IPS-18c (cell line): ENCODE measurements around the gene DLG2.
"Not testable (repeated sequence)": the region's sequence is repeated elsewhere in the genome, so short reads cannot be mapped to it uniquely, and the experiment has no call there.

Experiments used
- H3K4me3 ChIP-seq: 2 replicates; pipeline ENCODE4 v1.7.0; 2013; ENCODE audit warnings: low read depth, mild to moderate bottlenecking, low read length, moderate library complexity; ENCODE audit not compliant: insufficient read depth
- H3K9me3 ChIP-seq: one replicate; pipeline ENCODE4 v1.6.1; 2013; ENCODE audit warnings: mild to moderate bottlenecking, low read length, moderate library complexity; ENCODE audit not compliant: control insufficient read depth, insufficient read depth

The DLG2 gene

DNA sequence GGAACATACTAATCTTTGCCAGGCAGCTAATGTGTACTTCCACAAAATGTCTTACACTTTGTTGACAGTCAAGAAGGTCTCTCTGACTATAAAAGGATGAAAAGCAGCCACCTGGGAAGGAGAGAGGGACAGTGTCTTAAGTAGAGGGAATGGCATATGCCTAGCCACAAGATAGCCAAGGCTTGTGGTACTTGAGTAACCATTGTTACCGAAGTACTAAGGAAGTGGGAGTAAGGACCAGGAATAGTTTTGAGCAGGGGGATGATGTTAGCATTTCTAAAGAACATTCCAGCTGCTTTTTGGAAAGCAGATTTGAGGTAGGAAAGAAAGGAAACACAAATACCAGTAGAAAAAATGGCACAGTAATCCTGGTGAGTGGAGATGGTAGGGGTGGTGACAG, 24.0 kb upstream of the DLG2 start:
- Histone ChIP-seq H3K9me3 (no peaks in the 10 kb centered on the region), H3K4me3 (no peak overlapping the region)

DNA sequence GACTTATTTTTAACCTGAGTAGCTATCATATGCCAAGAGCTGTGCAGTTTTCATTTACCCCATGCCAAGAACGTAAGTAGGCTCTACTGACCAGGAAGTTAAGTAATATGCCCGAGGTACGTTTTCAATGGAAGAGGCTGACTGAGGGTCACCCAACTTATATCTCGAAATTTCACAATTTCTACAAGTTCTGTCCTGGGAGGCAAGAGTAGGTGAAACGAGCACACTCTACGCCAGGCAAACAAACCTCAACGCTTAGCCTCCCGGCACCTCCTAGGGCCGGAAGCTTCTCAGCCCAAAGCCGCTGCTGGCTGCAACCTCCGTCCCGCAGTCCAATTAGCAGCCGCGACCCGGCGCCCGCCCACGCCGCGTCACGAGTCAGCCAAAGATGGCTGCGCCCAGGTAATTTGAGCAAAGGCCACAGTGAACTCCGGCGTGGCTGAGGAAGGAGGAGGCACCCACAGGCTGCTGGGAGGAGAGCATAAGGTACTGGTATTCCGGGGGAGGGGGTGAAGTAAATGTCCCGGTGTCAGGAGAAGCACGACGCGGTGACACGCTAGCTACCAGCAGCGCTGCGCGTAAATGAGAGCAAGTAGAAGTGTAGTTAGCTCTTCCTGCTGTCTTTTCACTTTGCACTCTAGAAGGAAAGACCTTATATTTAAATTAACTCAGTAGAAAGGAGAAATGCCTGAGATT, 20.6 kb upstream of the DLG2 start, which contains the start of gene TMEM126A:
Gene TMEM126A (plus strand): TSS at position 364 of the 696 bp plus-strand sequence. CDS start 2,289 bp downstream, outside the sequence.
- no peaks in the 10 kb centered on the region for H3K9me3 ChIP-seq
- peak within 1 kb of the TSS; percentile 77 for H3K4me3 ChIP-seq

DNA sequence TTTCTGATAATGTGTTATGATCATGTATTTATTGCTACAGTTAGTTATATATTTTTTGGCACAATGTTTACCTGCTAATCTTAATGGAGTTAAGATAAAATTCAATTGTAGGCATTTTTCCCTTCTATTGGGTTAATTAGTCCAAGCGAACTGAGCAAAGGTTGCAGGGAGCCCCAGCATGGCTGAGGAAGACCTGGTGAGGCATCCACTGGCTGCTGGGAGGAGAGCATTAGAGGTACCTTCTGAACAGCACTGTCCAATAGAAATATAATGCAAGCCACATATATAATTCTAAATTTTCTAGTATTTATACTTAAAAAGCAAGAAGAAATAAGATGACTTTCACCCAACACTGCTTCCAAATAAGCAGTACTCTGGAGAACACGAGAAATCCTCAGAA, 19.9 kb upstream of the DLG2 start:
- Histone ChIP-seq H3K9me3 (no peaks in the 10 kb centered on the region), H3K4me3 (peak overlapping the region; percentile 77)

DNA sequence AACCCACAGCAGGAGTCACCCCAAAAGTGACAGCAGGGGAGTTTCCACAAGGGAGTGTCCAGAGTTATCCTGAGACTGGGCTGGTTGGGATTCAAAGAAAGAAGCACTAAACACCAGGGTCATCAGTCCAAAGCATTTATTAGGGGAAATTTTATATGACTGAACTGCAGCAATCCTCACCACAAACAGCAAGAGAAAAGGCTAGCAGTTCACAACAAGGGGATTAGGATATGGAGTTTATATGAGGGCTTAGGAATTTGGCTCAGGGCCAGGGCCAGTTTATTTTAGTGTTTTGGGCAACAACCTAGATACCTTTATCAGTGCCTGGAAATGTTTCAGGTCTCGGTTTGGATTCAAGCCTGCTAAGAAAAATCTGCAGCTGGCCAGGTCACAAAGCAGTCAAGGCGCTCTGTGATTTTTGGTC, 16.1 kb upstream of the DLG2 start:
- H3K9me3 ChIP-seq = no peaks in the 10 kb centered on the region
- no peak overlapping the region for H3K4me3 ChIP-seq

DNA sequence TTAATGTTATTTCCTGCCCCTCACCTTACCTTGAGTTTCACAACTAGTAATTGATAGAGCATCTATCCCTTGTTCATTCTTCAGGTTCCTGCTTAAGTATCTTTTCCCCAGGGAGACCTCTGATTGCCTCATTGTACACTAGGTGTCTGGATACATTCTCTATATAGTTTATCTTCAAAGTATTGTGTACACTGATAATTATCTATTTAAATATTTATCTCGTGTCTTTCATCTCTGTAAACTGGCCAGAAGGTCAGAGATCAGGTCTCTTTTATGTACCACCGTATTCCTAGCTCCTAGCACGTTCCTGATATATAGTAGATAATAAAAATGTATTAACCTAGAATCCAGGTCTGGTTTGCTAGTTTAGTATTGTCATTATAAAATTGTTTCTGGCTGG, 7.6 kb upstream of the DLG2 start:
- H3K9me3 ChIP-seq = no peaks in the 10 kb centered on the region
- H3K4me3 ChIP-seq = no peak overlapping the region

DNA sequence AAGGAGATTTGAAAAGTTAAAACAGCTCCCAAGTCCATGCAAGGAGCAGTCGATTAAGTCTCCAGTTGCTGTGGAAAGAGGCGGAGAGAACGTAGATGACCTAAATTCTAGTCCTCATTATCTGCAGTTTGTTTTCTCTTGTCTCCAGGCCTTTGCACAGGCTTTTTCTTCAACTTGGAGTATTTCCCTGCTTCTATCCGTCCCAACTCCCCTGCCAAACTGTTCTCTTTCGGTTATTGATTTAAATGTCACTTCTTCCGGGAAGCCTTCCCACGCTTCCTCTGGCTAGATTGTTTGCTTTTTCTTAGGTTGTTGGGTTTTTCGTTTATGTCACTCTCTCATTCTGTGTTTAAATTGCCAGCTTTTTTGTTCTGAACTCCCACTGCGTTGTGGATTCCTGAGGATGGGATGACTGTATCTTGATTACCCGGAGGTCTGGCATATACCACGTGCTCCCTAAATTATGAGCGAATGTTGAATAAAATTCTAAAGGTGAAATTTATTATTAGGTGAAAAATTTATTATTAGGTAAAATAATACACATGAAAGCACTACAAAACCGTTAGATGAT, 1.7 kb upstream of the DLG2 start:
- Histone ChIP-seq H3K9me3 (no peaks in the 10 kb centered on the region), H3K4me3 (peak overlapping the region; percentile 82)

DNA sequence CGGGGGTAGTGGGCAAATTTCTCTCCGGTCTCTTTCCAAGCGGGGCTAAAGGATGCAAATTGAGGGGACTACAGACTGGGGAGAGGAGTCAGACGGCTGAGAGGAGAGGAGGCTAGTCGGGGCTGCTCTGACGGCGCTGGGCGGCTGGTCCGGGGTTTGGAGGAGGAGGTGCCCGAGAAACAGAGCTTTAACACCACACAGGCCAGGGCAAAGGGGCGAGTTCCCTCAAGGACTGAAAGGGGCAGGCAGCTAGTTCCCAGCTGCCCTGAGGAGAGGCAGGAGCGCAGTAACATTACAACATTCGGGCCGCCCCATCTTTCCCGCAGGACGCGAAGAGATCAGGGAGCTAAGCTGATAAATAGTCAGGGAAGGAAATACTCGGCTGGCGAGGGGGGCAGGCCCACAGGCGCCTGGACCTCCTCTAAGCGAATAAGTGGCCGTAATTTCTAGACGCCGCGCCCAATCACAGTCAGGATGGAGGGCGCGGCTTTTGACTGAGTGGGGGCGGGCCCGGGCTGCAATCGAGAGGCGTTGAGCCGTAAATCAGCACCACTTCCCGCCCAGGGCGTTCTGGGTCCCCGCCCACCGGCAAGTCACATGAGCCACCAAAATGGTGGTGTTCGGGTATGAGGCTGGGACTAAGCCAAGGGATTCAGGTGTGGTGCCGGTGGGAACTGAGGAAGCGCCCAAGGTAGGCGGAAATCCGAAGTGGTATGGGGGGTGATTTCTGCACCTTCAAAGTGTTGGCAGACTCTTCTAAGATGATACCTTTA, 1.0 kb upstream of the DLG2 start, which contains the start of gene TMEM126B:
Gene TMEM126B (plus strand): TSS at position 596 of the 773 bp plus-strand sequence. CDS start 15 bp downstream, at position 611.
- peak within 1 kb of the TSS; percentile 87 for H3K4me3 ChIP-seq
- no peaks in the 10 kb centered on the region for H3K9me3 ChIP-seq

DNA sequence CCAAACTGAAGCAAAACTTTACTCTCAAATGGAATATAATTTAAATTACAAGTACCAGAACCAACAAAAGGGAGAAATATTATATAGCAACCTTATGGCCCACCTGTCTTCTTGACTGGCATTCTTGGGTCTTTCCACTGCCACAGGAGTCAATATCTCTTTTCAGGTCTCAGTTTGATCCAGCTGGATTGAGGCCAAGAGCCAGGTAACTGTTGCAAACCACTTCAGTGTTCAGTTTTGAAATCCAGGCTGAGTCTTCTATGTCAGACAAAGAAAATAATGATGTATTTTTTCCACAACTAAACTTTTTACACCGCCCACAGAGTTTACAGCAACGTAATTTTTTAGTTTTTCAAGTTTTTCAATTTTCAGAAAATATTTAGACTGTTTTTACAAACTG, 648 bp downstream of the DLG2 start:
- Histone ChIP-seq H3K4me3 (no peak overlapping the region; the same call in 1 of the 2 replicates), H3K9me3 (no peaks in the 10 kb centered on the region)

DNA sequence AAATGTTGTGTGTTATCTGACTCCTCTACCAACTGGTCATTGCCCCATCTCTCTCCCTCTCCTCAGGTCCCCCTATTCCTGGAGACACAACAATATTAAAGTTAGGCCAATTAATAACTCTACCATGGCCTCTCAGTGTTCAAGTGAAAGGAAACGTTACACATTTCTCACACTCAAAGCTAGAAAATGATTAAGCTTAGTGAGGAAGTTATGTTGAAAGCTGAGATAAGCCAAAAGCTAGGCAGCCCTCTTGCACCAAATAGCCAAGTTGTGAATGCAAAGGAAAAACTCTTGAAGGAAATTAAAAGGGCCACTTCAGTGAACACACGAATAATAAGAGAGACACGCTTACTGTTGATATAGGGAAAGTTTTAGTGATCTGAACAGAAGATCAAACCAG, 6.9 kb downstream of the DLG2 start:
- Histone ChIP-seq H3K4me3 (no peak overlapping the region), H3K9me3 (no peaks in the 10 kb centered on the region)

DNA sequence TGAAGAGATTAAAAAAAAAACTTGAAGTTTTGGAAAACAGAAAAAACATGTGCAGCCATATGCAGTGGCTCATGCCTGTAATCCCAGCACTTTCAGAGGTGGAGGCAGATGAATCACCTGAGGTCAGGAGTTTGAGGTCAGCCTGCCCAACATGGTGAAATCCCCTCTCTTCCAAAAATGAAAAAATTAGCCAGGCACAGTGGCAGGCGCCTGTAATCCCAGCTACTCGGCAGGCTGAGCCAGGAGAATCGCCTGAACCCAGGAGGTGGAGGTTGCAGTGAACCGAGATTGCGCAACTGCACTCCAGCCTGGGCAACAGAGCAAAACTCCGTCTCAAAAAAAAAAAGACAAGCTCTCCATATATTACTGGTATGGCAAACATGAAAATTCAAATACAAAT, 7.6 kb downstream of the DLG2 start:
- no peaks in the 10 kb centered on the region for H3K9me3 ChIP-seq
- H3K4me3 ChIP-seq = no peak overlapping the region

DNA sequence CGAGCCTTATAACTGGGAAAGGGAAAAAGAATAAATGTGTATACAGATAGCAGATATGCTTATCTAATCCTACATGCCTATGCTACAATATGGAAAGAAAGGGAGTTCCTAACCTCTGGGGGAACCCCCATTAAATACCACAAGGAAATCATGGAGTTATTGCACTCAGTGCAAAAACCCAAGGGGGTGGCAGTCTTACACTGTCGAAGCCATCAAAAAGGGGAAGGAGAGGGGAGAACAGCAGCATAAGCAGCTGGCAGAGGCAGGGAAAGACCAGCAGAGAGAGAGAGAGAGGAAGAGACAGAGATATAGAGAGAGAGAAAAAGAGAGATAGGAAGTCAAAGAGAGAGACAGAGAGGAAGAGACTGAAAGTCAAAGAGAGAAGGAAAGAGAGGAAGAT, 15.5 kb downstream of the DLG2 start:
- H3K9me3 ChIP-seq = not testable (repeated sequence)

DNA sequence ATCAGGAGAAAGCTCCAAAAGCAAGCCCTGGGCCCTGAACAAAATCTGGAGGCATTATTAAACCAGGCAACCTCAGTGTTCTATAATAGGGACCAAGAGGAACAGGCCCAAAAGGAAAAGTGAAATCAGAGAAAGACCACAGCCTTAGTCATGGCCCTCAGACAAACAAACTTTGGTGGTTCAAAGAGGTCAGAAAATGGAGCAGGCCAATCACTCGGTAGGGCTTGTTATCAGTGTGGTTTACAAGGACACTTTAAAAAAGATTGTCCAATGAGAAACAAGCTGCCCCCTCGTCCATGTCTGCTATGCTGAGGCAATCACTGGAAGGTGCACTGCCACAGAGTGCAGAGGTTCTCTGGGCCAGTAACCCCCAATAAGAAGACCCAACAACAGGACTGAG, 17.9 kb downstream of the DLG2 start:
- not testable (repeated sequence) for H3K9me3 ChIP-seq, H3K4me3 ChIP-seq

More for the DNA sequence above, 15.5 kb downstream of the DLG2 start:
- H3K4me3 ChIP-seq = not testable (repeated sequence)

DNA sequence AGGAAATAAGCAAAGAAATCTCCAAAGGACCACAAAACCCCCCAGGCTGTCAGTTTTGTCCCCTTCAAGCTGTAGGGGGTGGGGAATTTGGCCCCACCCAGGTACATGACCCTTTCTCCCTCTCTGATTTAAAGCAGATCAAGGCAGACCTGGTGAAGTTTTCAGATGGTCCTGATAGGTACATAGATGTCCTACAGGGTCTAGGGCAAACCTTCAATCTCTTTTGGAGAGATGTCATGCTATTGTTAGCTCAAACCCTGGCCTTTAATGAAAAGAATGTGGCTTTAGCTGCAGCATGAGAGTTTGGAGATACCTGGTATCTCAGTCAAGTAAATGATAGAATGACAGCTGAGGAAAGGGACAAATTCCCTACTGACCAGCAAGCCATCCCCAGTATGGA, 18.5 kb downstream of the DLG2 start:
- not testable (repeated sequence) for H3K4me3 ChIP-seq, H3K9me3 ChIP-seq

DNA sequence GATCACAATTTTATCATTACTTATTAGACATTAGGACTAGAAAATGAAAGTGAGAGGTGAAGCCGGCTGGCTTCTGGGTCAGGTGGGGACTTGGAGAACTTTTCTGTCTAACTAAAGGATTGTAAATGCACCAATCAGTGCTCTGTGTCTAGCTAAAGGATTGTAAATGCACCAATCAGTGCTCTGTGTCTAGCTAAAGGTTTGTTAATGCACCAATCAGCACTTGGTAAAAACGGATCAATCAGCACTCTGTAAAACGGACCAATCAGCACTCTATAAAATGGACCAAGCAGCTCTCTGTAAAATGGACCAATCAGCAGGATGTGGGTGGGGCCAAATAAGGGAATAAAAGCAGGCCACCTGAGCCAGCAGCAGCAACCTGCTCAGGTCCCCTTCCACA, 20.9 kb downstream of the DLG2 start:
- not testable (repeated sequence) for H3K9me3 ChIP-seq, H3K4me3 ChIP-seq

DNA sequence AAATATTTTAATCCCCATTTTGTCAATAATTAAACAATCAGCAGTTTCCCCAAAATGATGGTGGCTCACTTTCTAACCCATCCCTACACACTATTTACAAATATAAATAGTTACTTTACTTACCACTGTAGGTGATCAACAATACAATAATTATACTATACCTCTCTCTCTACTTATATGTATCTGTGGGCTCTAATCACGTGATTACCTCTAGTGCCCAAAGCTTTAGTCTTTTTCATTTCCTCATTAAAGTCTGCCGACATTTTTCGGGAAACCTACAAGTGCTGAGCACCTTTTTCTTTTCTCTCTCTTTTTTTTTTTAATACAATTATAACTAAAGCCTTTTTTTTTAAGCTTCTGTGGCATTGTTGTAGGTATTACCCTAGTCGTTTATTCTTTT, 23.9 kb downstream of the DLG2 start:
- H3K9me3 ChIP-seq = no peaks in the 10 kb centered on the region
- H3K4me3 ChIP-seq = no peak overlapping the region

DNA sequence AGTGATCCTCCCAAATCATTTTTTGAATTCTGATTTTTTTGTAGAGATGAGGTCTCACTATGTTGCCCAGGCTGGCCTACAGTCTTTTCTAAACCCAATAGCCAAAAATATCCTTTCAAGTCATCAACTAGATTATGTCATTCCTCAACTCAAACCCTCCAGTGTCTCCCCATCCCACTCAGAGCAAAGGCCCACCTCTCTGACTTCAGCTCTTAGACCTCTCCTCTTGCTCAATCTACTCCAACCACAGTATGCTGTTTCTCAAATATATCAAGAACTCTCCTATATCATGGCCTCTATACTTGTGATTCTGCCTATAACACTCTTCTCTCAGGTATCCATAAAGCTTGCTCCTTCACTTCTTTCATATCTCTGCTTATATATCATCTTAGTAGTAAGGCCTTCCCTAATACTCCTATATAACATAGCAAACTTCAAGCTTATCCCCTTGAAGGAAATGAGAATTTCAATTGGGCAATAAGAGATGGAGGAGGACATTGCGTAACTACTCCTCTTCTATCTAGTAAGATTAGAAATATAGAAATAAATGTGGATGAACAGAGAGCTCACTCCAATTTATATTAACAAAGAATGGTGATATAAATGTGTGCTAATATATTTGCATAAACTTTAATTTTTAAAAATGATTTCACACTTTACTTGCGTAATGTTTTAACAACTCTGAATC, 24.5 kb downstream of the DLG2 start:
- Histone ChIP-seq H3K4me3 (no peak overlapping the region), H3K9me3 (no peaks in the 10 kb centered on the region)

DNA sequence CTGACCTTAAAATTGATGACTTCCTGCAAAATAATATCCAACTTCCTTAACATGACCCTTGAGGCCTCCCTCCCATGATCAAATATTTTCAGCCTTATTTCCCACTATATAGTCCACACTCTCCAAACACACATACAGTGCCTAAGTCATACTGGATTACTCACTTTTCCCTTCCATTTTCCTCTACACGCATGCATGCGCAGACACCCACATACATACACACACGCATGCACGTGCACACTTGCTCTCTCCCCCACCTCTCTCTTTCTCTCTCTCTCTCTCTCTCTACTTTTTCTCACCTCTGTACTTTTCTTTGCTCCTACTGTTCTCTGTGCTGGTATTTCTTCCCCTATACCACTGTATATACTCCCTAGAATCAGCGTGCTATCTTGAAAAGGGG, 28.1 kb downstream of the DLG2 start:
- Histone ChIP-seq H3K4me3 (no peak overlapping the region), H3K9me3 (no peaks in the 10 kb centered on the region)
